Measurements from ENCODE around the gene RORB.

The RORB gene

DNA sequence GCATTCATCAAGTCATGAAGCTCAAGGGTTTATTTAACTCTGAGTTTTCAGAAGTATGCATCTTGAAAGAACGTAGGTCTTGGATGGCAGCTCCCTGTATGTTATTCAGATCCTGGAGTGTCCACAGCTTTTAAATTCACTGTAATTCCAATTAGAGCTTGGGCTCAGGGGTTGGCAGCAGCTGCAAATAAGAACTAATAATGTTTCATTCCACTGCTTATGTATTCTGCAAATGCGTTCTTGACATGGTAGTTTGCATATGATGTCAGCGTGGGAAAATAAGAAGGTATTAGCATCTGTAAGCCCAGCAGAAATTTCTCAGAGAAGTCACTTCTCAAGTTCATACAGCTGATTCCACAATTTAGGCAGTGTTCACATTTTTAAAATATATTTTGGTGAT, 58.4 kb downstream of the RORB start:
- no peak overlapping the region for H3K4me3 ChIP-seq (ENCODE audit: low read depth, low read length)
- H3K9me3 ChIP-seq (ENCODE audit: control insufficient read depth, insufficient read depth, low read length) = no peaks in the 10 kb centered on the region
- no peaks in the 10 kb centered on the region for H3K27me3 ChIP-seq (ENCODE audit: control insufficient read depth, insufficient read depth, low read length)
- H3K36me3 ChIP-seq (ENCODE audit: control insufficient read depth, insufficient read depth, low read length) = no peaks in the 10 kb centered on the region
- H3K9ac ChIP-seq (ENCODE audit: low read depth, low read length) = no peak overlapping the region
- H3K4me1 ChIP-seq (ENCODE audit: control insufficient read depth, insufficient read depth, low read length) = no peaks in the 10 kb centered on the region

DNA sequence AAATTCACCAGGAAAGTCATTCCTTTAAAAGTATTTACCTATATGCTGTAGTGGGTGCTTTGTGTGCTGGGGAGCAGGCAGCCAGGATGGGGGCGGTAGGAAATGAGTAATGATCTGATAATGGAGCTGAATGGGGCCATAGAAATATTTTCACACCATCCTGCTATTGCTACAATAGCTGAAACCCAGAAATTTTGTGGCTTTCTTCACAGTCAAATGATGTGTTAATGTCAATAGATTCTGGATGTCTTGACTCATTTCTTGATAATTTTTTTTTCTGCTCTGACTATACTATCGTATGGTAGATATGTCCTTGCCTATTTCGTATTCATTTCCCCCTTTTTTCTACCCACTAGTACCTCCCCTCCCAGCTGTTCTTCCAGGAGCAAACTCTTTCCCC, 59.5 kb downstream of the RORB start:
- no peaks in the 10 kb centered on the region for H3K27me3 ChIP-seq (ENCODE audit: control insufficient read depth, insufficient read depth, low read length)

DNA sequence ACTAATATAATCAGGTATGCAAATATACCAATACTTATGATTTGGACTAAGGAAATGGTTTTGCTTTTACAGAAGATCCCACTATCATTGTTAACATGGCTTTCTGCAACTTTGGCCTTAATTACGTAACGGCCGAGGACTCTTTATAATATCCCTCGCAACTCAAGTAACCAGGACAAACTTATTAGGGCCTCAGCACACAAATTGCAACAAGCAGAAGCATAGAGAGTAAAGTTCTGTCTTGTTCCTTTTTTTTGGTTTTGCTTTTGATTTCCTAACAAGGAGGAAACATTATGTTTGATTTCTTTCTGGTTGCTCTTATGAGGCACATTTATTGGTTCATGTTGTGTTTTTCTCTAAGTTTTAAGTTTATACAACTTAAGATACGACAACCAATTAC, 60.4 kb downstream of the RORB start:
- Histone ChIP-seq H3K4me3 (ENCODE audit: low read depth, low read length) (no peak overlapping the region), H3K27me3 (ENCODE audit: control insufficient read depth, insufficient read depth, low read length) (no peaks in the 10 kb centered on the region), H3K36me3 (ENCODE audit: control insufficient read depth, insufficient read depth, low read length) (no peaks in the 10 kb centered on the region), H3K9me3 (ENCODE audit: control insufficient read depth, insufficient read depth, low read length) (no peaks in the 10 kb centered on the region), H3K9ac (ENCODE audit: low read depth, low read length) (no peak overlapping the region), H3K4me1 (ENCODE audit: control insufficient read depth, insufficient read depth, low read length) (no peaks in the 10 kb centered on the region)

More for the DNA sequence above, 59.5 kb downstream of the RORB start:
- H3K4me3 ChIP-seq (ENCODE audit: low read depth, low read length) = no peak overlapping the region
- no peak overlapping the region for H3K9ac ChIP-seq (ENCODE audit: low read depth, low read length)
- H3K36me3 ChIP-seq (ENCODE audit: control insufficient read depth, insufficient read depth, low read length) = no peaks in the 10 kb centered on the region
- H3K9me3 ChIP-seq (ENCODE audit: control insufficient read depth, insufficient read depth, low read length) = no peaks in the 10 kb centered on the region
- no peaks in the 10 kb centered on the region for H3K4me1 ChIP-seq (ENCODE audit: control insufficient read depth, insufficient read depth, low read length)

DNA sequence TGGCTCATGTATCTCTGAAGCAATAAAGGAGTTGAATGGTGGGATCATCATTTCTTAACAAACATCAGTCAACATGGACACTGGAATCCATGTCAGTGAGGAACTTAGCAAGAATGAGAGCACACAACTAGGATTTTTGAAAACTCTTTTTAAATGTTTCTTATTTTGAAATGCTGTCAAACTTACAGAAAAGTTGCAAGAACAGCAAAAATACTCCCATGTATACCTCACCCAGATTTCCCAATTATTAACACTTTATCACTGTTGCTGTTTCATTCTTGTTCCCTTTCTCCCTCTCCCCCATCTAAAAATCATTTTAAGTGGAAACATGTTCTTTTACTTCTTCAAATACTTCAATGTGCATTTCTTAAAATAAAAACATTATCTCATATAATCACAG, 65.5 kb downstream of the RORB start:
- H3K9ac ChIP-seq (ENCODE audit: low read depth, low read length) = no peak overlapping the region
- H3K27me3 ChIP-seq (ENCODE audit: control insufficient read depth, insufficient read depth, low read length) = no peaks in the 10 kb centered on the region
- no peaks in the 10 kb centered on the region for H3K36me3 ChIP-seq (ENCODE audit: control insufficient read depth, insufficient read depth, low read length)
- H3K4me1 ChIP-seq (ENCODE audit: control insufficient read depth, insufficient read depth, low read length) = no peaks in the 10 kb centered on the region
- H3K4me3 ChIP-seq (ENCODE audit: low read depth, low read length) = no peak overlapping the region
- no peaks in the 10 kb centered on the region for H3K9me3 ChIP-seq (ENCODE audit: control insufficient read depth, insufficient read depth, low read length)

DNA sequence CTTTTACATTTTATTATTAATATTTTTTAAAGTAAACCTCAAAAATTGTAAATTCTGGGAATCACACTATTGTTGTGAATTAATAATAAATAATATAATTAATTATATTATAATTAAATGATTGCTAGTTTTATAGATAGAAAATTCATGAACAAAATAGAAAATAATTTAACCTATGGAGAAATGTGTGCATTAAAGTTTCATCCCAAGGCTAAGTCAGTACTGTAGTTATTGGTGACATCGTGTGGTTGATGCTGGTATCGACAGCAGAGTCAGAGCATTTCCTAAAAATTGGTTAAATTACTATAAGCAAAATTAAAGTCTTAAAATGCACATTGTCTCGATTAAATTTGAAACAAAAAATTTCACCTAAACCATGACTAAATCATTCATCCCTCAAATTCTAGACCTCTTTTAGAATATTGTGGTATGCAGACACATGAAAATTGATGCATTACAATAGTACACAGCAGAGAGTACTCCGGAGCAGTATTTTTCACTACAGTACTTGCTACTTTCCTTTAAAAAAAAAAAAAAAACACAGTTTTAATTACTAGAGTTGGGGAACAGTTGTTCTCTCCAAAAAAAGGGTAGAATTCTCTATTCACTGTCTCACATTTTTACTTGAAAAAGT, 73.9 kb downstream of the RORB start:
- Histone ChIP-seq H3K9me3 (ENCODE audit: control insufficient read depth, insufficient read depth, low read length) (no peaks in the 10 kb centered on the region), H3K27me3 (ENCODE audit: control insufficient read depth, insufficient read depth, low read length) (no peaks in the 10 kb centered on the region), H3K4me3 (ENCODE audit: low read depth, low read length) (no peak overlapping the region), H3K4me1 (ENCODE audit: control insufficient read depth, insufficient read depth, low read length) (no peaks in the 10 kb centered on the region), H3K9ac (ENCODE audit: low read depth, low read length) (no peak overlapping the region), H3K36me3 (ENCODE audit: control insufficient read depth, insufficient read depth, low read length) (no peaks in the 10 kb centered on the region)

DNA sequence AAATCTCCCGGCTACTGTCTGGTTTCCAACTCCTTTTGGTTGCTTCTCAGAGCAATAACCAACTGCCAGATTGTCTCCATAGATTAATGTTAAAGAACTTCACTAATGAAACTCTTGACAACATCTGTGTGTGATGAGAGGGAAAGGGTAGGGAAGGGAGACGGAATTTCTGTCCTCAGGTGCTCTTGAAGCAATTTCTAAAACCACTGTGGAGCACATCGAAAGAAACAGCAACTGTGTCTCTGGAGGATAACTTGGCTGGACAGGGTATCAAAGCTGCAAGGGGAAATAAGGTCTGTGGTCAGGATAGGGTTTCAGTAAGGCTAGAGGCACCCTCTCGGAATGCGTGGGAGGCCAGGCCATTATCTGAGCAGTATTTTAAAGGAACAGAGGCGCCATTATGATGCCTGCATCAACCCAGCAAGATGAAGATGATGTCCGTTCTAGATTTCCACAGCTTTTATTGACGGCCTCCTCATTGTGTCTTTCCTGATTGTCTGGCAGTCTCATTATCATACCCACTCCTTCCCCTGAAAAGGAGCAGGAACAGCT, 76.6 kb downstream of the RORB start:
- no peaks in the 10 kb centered on the region for H3K36me3 ChIP-seq (ENCODE audit: control insufficient read depth, insufficient read depth, low read length)
- no peak overlapping the region for H3K9ac ChIP-seq (ENCODE audit: low read depth, low read length)
- no peaks in the 10 kb centered on the region for H3K27me3 ChIP-seq (ENCODE audit: control insufficient read depth, insufficient read depth, low read length)

DNA sequence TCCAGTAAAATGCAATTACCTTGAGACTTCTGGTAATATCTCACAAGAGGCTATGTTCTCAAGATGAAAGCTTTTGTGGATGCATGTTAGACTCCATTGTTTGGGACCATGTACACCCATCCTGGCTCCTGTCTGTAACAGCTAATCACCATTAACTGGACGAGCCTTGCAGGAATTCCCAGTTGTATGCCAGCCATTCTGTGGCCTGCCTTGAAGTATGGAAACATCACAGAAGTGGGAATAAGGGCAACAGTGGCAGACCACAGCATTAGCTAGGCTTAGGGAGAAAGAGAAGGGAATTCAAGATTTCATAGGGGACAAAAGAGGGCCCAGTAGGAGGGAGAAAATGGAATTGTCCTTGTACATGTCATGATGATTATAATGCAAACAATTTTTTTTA, 79.0 kb downstream of the RORB start:
- no peak overlapping the region for H3K9ac ChIP-seq (ENCODE audit: low read depth, low read length)
- H3K27me3 ChIP-seq (ENCODE audit: control insufficient read depth, insufficient read depth, low read length) = no peaks in the 10 kb centered on the region
- H3K36me3 ChIP-seq (ENCODE audit: control insufficient read depth, insufficient read depth, low read length) = no peaks in the 10 kb centered on the region
- no peaks in the 10 kb centered on the region for H3K4me1 ChIP-seq (ENCODE audit: control insufficient read depth, insufficient read depth, low read length)
- H3K4me3 ChIP-seq (ENCODE audit: low read depth, low read length) = no peak overlapping the region
- H3K9me3 ChIP-seq (ENCODE audit: control insufficient read depth, insufficient read depth, low read length) = no peaks in the 10 kb centered on the region

More for the DNA sequence above, 76.6 kb downstream of the RORB start:
- Histone ChIP-seq H3K4me3 (ENCODE audit: low read depth, low read length) (no peak overlapping the region), H3K4me1 (ENCODE audit: control insufficient read depth, insufficient read depth, low read length) (no peaks in the 10 kb centered on the region), H3K9me3 (ENCODE audit: control insufficient read depth, insufficient read depth, low read length) (no peaks in the 10 kb centered on the region)

DNA sequence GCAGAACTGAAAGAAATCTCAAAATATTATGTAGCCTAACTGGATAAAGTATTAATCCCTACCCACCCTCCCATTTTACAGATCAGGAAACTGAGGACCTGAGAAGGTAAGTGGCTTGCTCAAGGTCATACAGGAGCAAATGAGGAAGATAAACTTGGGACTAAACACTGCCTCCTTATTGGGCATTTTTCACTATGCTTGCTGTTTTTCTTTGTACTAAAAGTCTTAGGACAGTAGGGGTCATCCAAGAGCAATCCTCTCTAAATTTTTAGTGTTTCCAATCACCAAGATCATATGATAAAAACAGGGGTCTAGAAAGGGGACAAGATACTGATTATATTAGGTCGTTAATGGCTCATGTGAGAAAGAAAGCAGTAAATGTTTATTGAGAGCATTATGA, 80.8 kb downstream of the RORB start:
- Histone ChIP-seq H3K9me3 (ENCODE audit: control insufficient read depth, insufficient read depth, low read length) (no peaks in the 10 kb centered on the region), H3K4me1 (ENCODE audit: control insufficient read depth, insufficient read depth, low read length) (no peaks in the 10 kb centered on the region), H3K4me3 (ENCODE audit: low read depth, low read length) (no peak overlapping the region), H3K27me3 (ENCODE audit: control insufficient read depth, insufficient read depth, low read length) (no peaks in the 10 kb centered on the region), H3K9ac (ENCODE audit: low read depth, low read length) (no peak overlapping the region), H3K36me3 (ENCODE audit: control insufficient read depth, insufficient read depth, low read length) (no peaks in the 10 kb centered on the region)

DNA sequence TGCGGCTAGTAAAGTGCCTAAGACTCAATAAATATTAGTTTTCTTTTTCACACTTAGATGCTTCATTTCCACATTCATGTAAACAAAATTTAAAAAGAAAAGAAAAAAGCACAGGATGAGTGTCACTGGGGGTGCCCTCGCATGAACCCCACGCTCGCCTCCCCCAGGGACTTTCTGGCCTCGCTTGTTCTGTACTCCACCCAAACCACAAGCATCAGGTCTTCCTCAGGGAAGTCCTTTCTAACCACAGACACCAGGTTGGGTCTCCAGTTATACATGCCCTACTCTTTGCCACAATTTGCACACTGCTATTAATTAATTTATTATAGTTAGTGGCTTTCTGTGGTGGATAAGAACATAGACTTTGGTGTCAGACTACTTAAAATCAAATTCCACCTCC, 92.4 kb downstream of the RORB start:
- Histone ChIP-seq H3K27me3 (ENCODE audit: control insufficient read depth, insufficient read depth, low read length) (no peaks in the 10 kb centered on the region), H3K4me1 (ENCODE audit: control insufficient read depth, insufficient read depth, low read length) (no peaks in the 10 kb centered on the region), H3K36me3 (ENCODE audit: control insufficient read depth, insufficient read depth, low read length) (no peaks in the 10 kb centered on the region), H3K9me3 (ENCODE audit: control insufficient read depth, insufficient read depth, low read length) (no peaks in the 10 kb centered on the region), H3K9ac (ENCODE audit: low read depth, low read length) (no peak overlapping the region), H3K4me3 (ENCODE audit: low read depth, low read length) (no peak overlapping the region)

DNA sequence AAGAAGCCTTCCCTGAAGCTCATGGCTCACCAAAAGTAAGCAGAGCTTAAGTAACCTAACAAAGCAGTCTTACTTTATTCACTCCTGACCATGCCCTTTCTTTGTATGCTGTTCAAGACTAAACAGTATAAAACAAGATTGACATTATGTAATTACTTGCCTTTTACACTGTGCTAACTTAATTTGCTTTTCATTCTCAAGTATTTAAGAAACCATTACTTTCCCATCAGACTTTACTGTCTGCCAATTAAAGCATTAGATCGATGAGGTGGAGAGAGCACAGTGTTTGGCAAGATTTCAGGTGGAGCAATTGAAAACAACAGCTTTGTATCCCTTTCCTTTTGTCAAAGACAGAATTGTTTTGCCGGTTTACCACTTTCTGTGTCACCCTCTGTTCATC, 98.2 kb downstream of the RORB start:
- Histone ChIP-seq H3K36me3 (ENCODE audit: control insufficient read depth, insufficient read depth, low read length) (no peaks in the 10 kb centered on the region), H3K27me3 (ENCODE audit: control insufficient read depth, insufficient read depth, low read length) (no peaks in the 10 kb centered on the region), H3K9ac (ENCODE audit: low read depth, low read length) (no peak overlapping the region), H3K9me3 (ENCODE audit: control insufficient read depth, insufficient read depth, low read length) (no peaks in the 10 kb centered on the region), H3K4me1 (ENCODE audit: control insufficient read depth, insufficient read depth, low read length) (no peaks in the 10 kb centered on the region), H3K4me3 (ENCODE audit: low read depth, low read length) (no peak overlapping the region)

DNA sequence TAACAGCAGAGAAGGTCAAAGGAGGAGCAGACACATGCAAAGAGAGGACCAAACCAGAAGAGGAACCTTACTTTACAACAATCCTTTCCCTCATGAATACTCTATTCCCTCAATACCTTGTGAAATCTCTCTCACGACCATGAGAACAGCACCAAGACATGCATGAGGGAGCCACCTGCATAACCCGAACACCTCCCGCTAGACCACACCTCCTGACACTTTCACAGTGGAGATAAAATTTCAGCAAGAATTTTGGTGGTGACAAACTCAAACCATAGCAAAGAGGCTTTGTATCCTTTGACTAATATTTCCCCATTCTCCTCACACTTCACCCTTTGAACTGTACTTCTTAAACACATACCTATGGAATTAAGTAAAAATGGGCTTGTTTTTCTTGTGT, 101.7 kb downstream of the RORB start:
- H3K4me1 ChIP-seq (ENCODE audit: control insufficient read depth, insufficient read depth, low read length) = no peaks in the 10 kb centered on the region
- no peak overlapping the region for H3K9ac ChIP-seq (ENCODE audit: low read depth, low read length)
- no peaks in the 10 kb centered on the region for H3K27me3 ChIP-seq (ENCODE audit: control insufficient read depth, insufficient read depth, low read length)
- H3K9me3 ChIP-seq (ENCODE audit: control insufficient read depth, insufficient read depth, low read length) = no peaks in the 10 kb centered on the region
- H3K4me3 ChIP-seq (ENCODE audit: low read depth, low read length) = no peak overlapping the region
- no peaks in the 10 kb centered on the region for H3K36me3 ChIP-seq (ENCODE audit: control insufficient read depth, insufficient read depth, low read length)

DNA sequence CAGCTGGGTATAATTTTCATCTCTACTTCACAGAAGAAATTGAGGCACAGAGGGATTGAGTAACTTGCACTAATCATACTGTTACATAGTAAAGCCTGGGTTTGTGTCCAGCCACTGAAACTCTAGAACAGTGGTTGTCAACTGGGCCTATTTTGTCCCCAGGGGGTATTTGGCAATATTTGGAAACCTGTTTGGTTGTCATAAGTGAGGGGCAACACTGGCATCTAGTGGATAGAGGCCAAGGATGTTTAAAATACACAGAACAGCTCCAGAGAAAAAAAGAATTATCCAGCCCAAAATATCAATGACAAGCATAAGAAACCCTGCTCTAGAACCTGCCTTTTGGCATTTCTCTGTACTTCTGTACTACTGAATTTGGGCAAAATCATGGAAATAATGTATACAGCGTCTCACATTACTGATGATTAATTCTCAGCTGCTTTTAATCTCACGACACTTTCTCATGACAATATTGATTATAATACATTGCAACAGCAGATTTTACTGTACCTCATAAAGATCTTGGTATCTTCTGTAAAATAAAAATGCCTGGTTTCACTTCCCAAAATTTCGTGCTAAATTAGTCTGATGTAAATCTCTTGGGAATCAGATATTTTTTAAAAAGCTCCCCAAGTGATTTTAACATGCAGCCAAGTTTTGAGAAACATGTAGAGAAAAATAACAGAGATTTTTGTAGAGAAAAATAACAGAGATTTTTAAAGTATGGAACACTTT, 112.7 kb downstream of the RORB start:
- no peaks in the 10 kb centered on the region for H3K27me3 ChIP-seq (ENCODE audit: control insufficient read depth, insufficient read depth, low read length)
- no peaks in the 10 kb centered on the region for H3K9me3 ChIP-seq (ENCODE audit: control insufficient read depth, insufficient read depth, low read length)
- no peak overlapping the region for H3K4me3 ChIP-seq (ENCODE audit: low read depth, low read length)
- no peaks in the 10 kb centered on the region for H3K36me3 ChIP-seq (ENCODE audit: control insufficient read depth, insufficient read depth, low read length)
- no peaks in the 10 kb centered on the region for H3K4me1 ChIP-seq (ENCODE audit: control insufficient read depth, insufficient read depth, low read length)
- H3K9ac ChIP-seq (ENCODE audit: low read depth, low read length) = no peak overlapping the region
